HEK293 (cell line): ENCODE results near the gene PRMT6.

ENCODE experiments used
- FEZF1 ChIP-seq: fragments of 450-650 bp; formaldehyde crosslinking; IDR thresholded peaks from 2 replicates; pipeline ENCODE4 v1.5.1; 2016; ENCODE audit warnings: missing biosample characterization, missing genetic modification characterization
- HOXA7 ChIP-seq: sonication (generic); formaldehyde crosslinking; IDR thresholded peaks from 2 replicates; pipeline ENCODE4 v1.8.1; 2022; ENCODE audit warnings: missing genetic modification reagents, borderline replicate concordance
- KLF10 ChIP-seq: fragments of 450-650 bp; IDR thresholded peaks from 2 replicates; pipeline ENCODE4 v1.5.1; 2018; ENCODE audit warnings: missing biosample characterization, mild to moderate bottlenecking, missing genetic modification characterization
- SCRT2 ChIP-seq: fragments of 450-650 bp; formaldehyde crosslinking; IDR thresholded peaks from 2 replicates; pipeline ENCODE4 v1.5.1; 2016; ENCODE audit warnings: missing biosample characterization, missing genetic modification characterization
- ZFP37 ChIP-seq: fragments of 450-650 bp; formaldehyde crosslinking; IDR thresholded peaks from 2 replicates; pipeline ENCODE4 v1.5.1; 2016; ENCODE audit warnings: missing biosample characterization, missing genetic modification characterization
- ZNF140 ChIP-seq: fragments of 450-650 bp; formaldehyde crosslinking; IDR thresholded peaks from 2 replicates; pipeline ENCODE4 v1.5.1; 2016; ENCODE audit warnings: missing biosample characterization, missing genetic modification characterization
- ZNF16 ChIP-seq: fragments of 450-650 bp; formaldehyde crosslinking; IDR thresholded peaks from 2 replicates; pipeline ENCODE4 v1.5.1; 2016; ENCODE audit warnings: low read depth, missing biosample characterization, missing genetic modification characterization
- ZNF23 ChIP-seq: fragments of 450-650 bp; formaldehyde crosslinking; IDR thresholded peaks from 2 replicates; pipeline ENCODE4 v1.5.1; 2016; ENCODE audit warnings: missing biosample characterization, missing genetic modification characterization, borderline replicate concordance
- ZNF366 ChIP-seq: fragments of 450-650 bp; formaldehyde crosslinking; conservative IDR thresholded peaks from 2 replicates; pipeline ENCODE4 v1.5.1; 2016; ENCODE audit warnings: missing biosample characterization, missing genetic modification characterization
- ZNF521 ChIP-seq: fragments of 450-650 bp; formaldehyde crosslinking; IDR thresholded peaks from 2 replicates; pipeline ENCODE4 v1.5.1; 2017; ENCODE audit warnings: missing biosample characterization, mild to moderate bottlenecking, missing genetic modification characterization
- ZNF768 ChIP-seq: fragments of 450-650 bp; formaldehyde crosslinking; IDR thresholded peaks from 2 replicates; pipeline ENCODE4 v1.5.1; 2018; ENCODE audit warnings: missing biosample characterization, mild to moderate bottlenecking, missing genetic modification characterization
- ZNF837 ChIP-seq: fragments of 450-650 bp; formaldehyde crosslinking; IDR thresholded peaks from 2 replicates; pipeline ENCODE4 v1.5.1; 2016; ENCODE audit warnings: missing biosample characterization, missing genetic modification characterization
- TF ChIP-seq, protein P1 (sequence below): fragments of 450-650 bp; formaldehyde crosslinking; IDR thresholded peaks from 2 replicates; pipeline ENCODE4 v1.5.1; 2016; ENCODE audit warnings: missing biosample characterization, missing genetic modification characterization
- TF ChIP-seq, protein P2 (sequence below): fragments of 450-650 bp; formaldehyde crosslinking; IDR thresholded peaks from 2 replicates; pipeline ENCODE4 v1.5.1; 2016; ENCODE audit warnings: missing biosample characterization, missing genetic modification characterization, low read depth

DNA sequence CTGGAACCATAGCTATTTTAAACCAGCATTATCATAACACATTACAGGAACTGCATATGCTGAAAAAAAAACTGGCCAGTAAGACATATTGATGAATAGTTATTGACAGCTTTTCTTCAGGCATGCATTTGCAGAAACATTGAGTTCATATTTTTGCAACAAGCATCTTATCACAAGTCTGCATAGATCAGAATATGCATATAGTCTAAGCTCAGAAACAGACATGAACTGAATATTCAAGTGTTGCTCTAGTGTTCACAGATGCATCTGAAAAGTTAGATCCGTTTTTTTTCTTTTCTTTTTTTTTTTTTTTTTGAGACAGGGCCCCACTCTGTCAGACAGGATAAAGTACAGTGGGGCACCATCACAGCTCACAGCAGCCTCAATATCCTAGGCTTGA lies 22.8 kb downstream of the PRMT6 start:
- TF ChIP-seq FEZF1 (no peak), KLF10 (tag by site-specific recombination) (no peak), SCRT2 (no peak), ZNF837 (tag by site-specific recombination) (no peak), HOXA7 (CRISPR knock-in tag) (no peak), ZNF768 (no peak), ZNF140 (tag by site-specific recombination) (no peak), ZNF366 (no peak), ZNF521 (tag by site-specific recombination) (no peak), ZFP37 (tag by site-specific recombination) (no peak), ZNF23 (tag by site-specific recombination) (no peak), ZNF16 (tag by site-specific recombination) (no peak)
- TF ChIP-seq, protein P1, sequence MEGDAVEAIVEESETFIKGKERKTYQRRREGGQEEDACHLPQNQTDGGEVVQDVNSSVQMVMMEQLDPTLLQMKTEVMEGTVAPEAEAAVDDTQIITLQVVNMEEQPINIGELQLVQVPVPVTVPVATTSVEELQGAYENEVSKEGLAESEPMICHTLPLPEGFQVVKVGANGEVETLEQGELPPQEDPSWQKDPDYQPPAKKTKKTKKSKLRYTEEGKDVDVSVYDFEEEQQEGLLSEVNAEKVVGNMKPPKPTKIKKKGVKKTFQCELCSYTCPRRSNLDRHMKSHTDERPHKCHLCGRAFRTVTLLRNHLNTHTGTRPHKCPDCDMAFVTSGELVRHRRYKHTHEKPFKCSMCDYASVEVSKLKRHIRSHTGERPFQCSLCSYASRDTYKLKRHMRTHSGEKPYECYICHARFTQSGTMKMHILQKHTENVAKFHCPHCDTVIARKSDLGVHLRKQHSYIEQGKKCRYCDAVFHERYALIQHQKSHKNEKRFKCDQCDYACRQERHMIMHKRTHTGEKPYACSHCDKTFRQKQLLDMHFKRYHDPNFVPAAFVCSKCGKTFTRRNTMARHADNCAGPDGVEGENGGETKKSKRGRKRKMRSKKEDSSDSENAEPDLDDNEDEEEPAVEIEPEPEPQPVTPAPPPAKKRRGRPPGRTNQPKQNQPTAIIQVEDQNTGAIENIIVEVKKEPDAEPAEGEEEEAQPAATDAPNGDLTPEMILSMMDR (tag by site-specific recombination), result no peak
- TF ChIP-seq, protein P2, sequence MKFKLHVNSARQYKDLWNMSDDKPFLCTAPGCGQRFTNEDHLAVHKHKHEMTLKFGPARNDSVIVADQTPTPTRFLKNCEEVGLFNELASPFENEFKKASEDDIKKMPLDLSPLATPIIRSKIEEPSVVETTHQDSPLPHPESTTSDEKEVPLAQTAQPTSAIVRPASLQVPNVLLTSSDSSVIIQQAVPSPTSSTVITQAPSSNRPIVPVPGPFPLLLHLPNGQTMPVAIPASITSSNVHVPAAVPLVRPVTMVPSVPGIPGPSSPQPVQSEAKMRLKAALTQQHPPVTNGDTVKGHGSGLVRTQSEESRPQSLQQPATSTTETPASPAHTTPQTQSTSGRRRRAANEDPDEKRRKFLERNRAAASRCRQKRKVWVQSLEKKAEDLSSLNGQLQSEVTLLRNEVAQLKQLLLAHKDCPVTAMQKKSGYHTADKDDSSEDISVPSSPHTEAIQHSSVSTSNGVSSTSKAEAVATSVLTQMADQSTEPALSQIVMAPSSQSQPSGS (tag by site-specific recombination), result no peak
